ENCODE measurements around the gene SDHAF4.

DNA sequence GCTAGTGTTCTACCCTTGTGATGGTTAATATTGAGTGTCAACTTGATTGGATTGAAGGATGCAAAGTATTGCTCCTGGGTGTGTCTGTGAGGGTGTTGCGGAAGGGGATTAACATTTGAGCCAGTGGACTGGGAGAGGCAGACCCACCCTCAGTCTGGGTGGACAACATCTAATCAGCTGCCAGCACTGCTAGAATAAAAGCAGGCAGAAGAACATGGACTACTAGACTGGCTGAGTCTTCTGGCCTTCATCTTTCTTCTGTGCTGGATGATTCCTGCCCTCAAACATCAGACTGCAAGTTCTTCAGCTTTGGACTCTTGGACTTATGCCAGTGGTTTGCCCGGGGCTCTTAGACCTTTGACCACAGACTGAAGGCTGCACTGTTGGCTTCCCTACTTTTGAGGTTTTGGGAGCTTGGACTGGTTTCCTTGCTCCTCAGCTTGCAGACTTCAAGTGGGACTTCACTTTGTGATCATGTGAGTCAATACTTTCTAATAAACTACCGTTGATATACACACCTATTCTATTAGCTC lies 50.1 kb downstream of the SDHAF4 start:
- TF ChIP-seq GATA2 (IDR thresholded peaks at IDR 0.05; ENCODE audit: low read depth, low read length) = no peak
- no peak for TF ChIP-seq GATA3 (IDR thresholded peaks at IDR 0.05; ENCODE audit: low read depth, low read length)
